K562 (cell line): ENCODE measurements around the gene KCNK4. TPM values are rescaled to one million over a fixed set of nuclear protein-coding genes. Genes with fewer than 3 reads are reported as not detected.

Experiments
- CBFB ChIP-seq: sonication (generic); formaldehyde crosslinking; IDR thresholded peaks from 2 replicates; pipeline ENCODE4 v1.4.0; 2020; ENCODE audit warnings: mild to moderate bottlenecking, missing genetic modification reagents
- DLX4 ChIP-seq: fragments of 250-450 bp; sonication (Bioruptor Pico); IDR thresholded peaks from 2 replicates; pipeline ENCODE4 v1.6.1; 2021; ENCODE audit warnings: mild to moderate bottlenecking
- ETS1 ChIP-seq: conservative IDR thresholded peaks from 2 replicates; pipeline ENCODE4 v1.6.1; 2011; ENCODE audit warnings: low read depth, mild to moderate bottlenecking, low read length; ENCODE audit not compliant: control insufficient read depth
- FOXP1 ChIP-seq: sonication (generic); formaldehyde crosslinking; IDR thresholded peaks from 2 replicates; pipeline ENCODE4 v1.8.0; 2022; ENCODE audit warnings: mild to moderate bottlenecking, missing genetic modification reagents
- HDAC6 ChIP-seq: IDR thresholded peaks from 2 replicates; pipeline ENCODE4 v1.6.1; 2012; ENCODE audit warnings: low read depth, mild to moderate bottlenecking, control low read depth, inconsistent platforms, low read length, moderate library complexity
- LEF1 ChIP-seq: fragments of 450-650 bp; IDR thresholded peaks from 2 replicates; pipeline ENCODE4 v1.6.1; 2016; ENCODE audit warnings: mild to moderate bottlenecking
- MEIS2 ChIP-seq: fragments of 450-650 bp; IDR thresholded peaks from 2 replicates; pipeline ENCODE4 v1.6.1; 2014; ENCODE audit warnings: mild to moderate bottlenecking; ENCODE audit not compliant: partially characterized antibody
- MNT ChIP-seq, 2 experiments: fragments of 450-650 bp; conservative IDR thresholded peaks; 2 replicates each; pipeline ENCODE4 v1.6.1; 2017; ENCODE audit warnings: mild to moderate bottlenecking in 2 of 2, moderate library complexity in 2 of 2
- MYC ChIP-seq, 2 experiments: fragments of 250-450 bp in 1 of 2; sonication (Bioruptor Pico) in 1 of 2; IDR thresholded peaks; 2 replicates each; pipeline versions ENCODE4 v1.5.1 to v1.6.1; 2012 to 2021; ENCODE audit warnings: low read depth in 2 of 2, borderline replicate concordance in 1 of 2, improper control_type of control experiment in 1 of 2, low read length in 1 of 2, mild to moderate bottlenecking in 1 of 2, moderate library complexity in 1 of 2
- NKRF ChIP-seq: fragments of 450-650 bp; IDR thresholded peaks from 2 replicates; pipeline ENCODE4 v1.6.1; 2016; ENCODE audit warnings: borderline replicate concordance
- PML ChIP-seq: IDR thresholded peaks from 2 replicates; pipeline ENCODE4 v1.6.1; 2012; ENCODE audit warnings: low read length, inconsistent platforms
- POLR2AphosphoS2 ChIP-seq: IDR thresholded peaks from 2 replicates; pipeline ENCODE4 v1.6.1; 2012; ENCODE audit warnings: low read length, improper control_type of control experiment
- RHOXF2B ChIP-seq: fragments of 250-450 bp; sonication (Bioruptor Pico); conservative IDR thresholded peaks from 2 replicates; pipeline ENCODE4 v1.5.1; 2021
- SMARCE1 ChIP-seq: fragments of 450-650 bp; IDR thresholded peaks from 2 replicates; pipeline ENCODE4 v1.7.1; 2016; ENCODE audit warnings: mild to moderate bottlenecking
- SP2 ChIP-seq: IDR thresholded peaks from 2 replicates; pipeline ENCODE4 v1.6.1; 2011; ENCODE audit warnings: mild to moderate bottlenecking, low read depth, low read length, moderate library complexity; ENCODE audit not compliant: poor library complexity, severe bottlenecking; ENCODE audit errors: extremely low read depth
- SREBF1 ChIP-seq: fragments of 150-350 bp; IDR thresholded peaks from 2 replicates; pipeline ENCODE4 v1.6.1; 2014; ENCODE audit warnings: antibody characterized with exemption, low read depth, low read length, borderline replicate concordance
- SRSF1 ChIP-seq: fragments of 200-400 bp; formaldehyde crosslinking; IDR thresholded peaks from 2 replicates; pipeline ENCODE4 v1.6.1; 2017; ENCODE audit warnings: mild to moderate bottlenecking, low read depth, low read length, moderate library complexity
- SRSF3 ChIP-seq: fragments of 200-400 bp; formaldehyde crosslinking; IDR thresholded peaks from 2 replicates; pipeline ENCODE4 v1.6.1; 2016; ENCODE audit warnings: mild to moderate bottlenecking, low read length, moderate library complexity; ENCODE audit not compliant: insufficient read depth
- XRCC3 ChIP-seq: fragments of 450-650 bp; IDR thresholded peaks from 2 replicates; pipeline ENCODE4 v1.6.1; 2017; ENCODE audit warnings: mild to moderate bottlenecking, moderate library complexity
- YY1 ChIP-seq, 3 experiments: IDR thresholded peaks; 2 replicates each; pipeline ENCODE4 v1.6.1; 2011; ENCODE audit warnings: low read length in 2 of 3, mild to moderate bottlenecking in 2 of 3, moderate library complexity in 2 of 3, borderline replicate concordance in 1 of 3, control low read depth in 1 of 3, low read depth in 1 of 3; ENCODE audit not compliant: insufficient read depth in 3 of 3, insufficient replicate concordance in 2 of 3, control insufficient read depth in 1 of 3, insufficient read length in 1 of 3; ENCODE audit errors: extremely low read depth in 1 of 3
- polyA plus RNA-seq, 8 experiments: library from polyadenylated mRNA; depleted of rRNA in 4 of 8; stranded (reverse) in 5 of 8; unstranded in 3 of 8; fragments of >200 nt; fragmentation: Nextera tagmentation in 2 of 8; fragmentation: Illumina TruSeq in 1 of 8; extraction: Ambion mirVana in 2 of 8; extraction: Trizol in 1 of 8; gene quantifications; 2 replicates each; pipeline versions ENCODE4 v1.2.1 to v1.2.3, GENCODE V29; 2011 to 2014; ENCODE audit warnings: inconsistent platforms in 1 of 8, missing spikeins in 1 of 8
- total RNA-seq, 7 experiments: library from RNA; depleted of rRNA in 6 of 7; stranded (reverse); fragments of >200 nt in 6 of 7; fragmentation: Illumina TruSeq in 2 of 7; extraction: Trizol in 2 of 7; gene quantifications; 2 replicates each; pipeline versions ENCODE4 v1.2.1 to v1.2.3, GENCODE V29; 2011 to 2021; ENCODE audit warnings: low replicate concordance in 1 of 7

The KCNK4 gene
- total and polyA plus RNA-seq, 9 of the 15 experiments (the other 6 are each of a cell fraction or from before 2014, with no cell fraction given), result not detected

- 0 out of 2 replicates have a peak, but pooled peaks have one; percentile 56 for TF ChIP-seq LEF1
- peak in 2 of 3 experiments; percentile 62 to 80 for TF ChIP-seq YY1 (IDR thresholded peaks at IDR 0.05; ENCODE audit: borderline replicate concordance in 1 of 3, control insufficient read depth in 1 of 3, extremely low read depth in 1 of 3, insufficient read depth in 3 of 3, insufficient read length in 1 of 3, insufficient replicate concordance in 2 of 3, low read depth in 1 of 3, low read length in 2 of 3)
- TF ChIP-seq CBFB (CRISPR knock-in tag), result peak; percentile 92
- peak; percentile 26; the same call in 1 of the 2 replicates for TF ChIP-seq ETS1
- TF ChIP-seq DLX4, result no peak
- no peak for TF ChIP-seq MEIS2
- no peak for TF ChIP-seq SRSF1
- TF ChIP-seq HDAC6, result no peak
- no peak for TF ChIP-seq SRSF3
- peak; percentile 71; the same call in 1 of the 2 replicates for TF ChIP-seq NKRF
- peak; percentile 17; the same call in 1 of the 2 replicates for TF ChIP-seq MYC (IDR thresholded peaks at IDR 0.05; ENCODE audit: low read depth, low read length)
- peak; percentile 18; the same call in 1 of the 2 replicates for TF ChIP-seq MYC (CRISPR knock-in tag; IDR thresholded peaks at IDR 0.05; ENCODE audit: borderline replicate concordance, low read depth)
- TF ChIP-seq XRCC3, result no peak
- TF ChIP-seq PML, result no peak
- no peak for TF ChIP-seq SREBF1
- TF ChIP-seq MNT (conservative IDR thresholded peaks at IDR 0.05), result peak; percentile 32 to 66; a peak in 3 of 4 replicates
- TF ChIP-seq RHOXF2B, result no peak
- TF ChIP-seq POLR2AphosphoS2, result no peak
- TF ChIP-seq FOXP1 (CRISPR knock-in tag), result no peak
- TF ChIP-seq SP2, result no peak
- TF ChIP-seq SMARCE1, result peak; percentile 72
Measured at GRCh38 chr11:64245797-64246620, 45.1 kb upstream of the KCNK4 start (continued).
